Fibroblast of pulmonary artery (primary cell): ENCODE measurements around the gene SPATS1.
A peak's percentile ranks its signal among the peaks of the same experiment; 100 is the strongest.

Experiments used
- DNase-seq: peaks from one replicate; pipeline ENCODE4 v3.0.0-alpha.2; 2010; ENCODE audit warnings: low read depth
- H3K4me3 ChIP-seq: replicated peaks from 2 replicates; pipeline ENCODE4 v1.5.1; 2011; ENCODE audit warnings: low read depth, mild to moderate bottlenecking, control low read depth, low read length, moderate library complexity
- CTCF ChIP-seq: IDR thresholded peaks from 2 replicates; pipeline ENCODE4 v1.5.1; 2011; ENCODE audit warnings: mild to moderate bottlenecking, control low read depth, low read length, inconsistent platforms; ENCODE audit errors: missing control alignments

SPATS1 gene

GRCh38 chr6:44377484-44377883 lies 35.0 kb downstream of the SPATS1 start:
- no peak overlapping the region for H3K4me3 ChIP-seq
- DNase-seq: no peak
- no peak for TF ChIP-seq CTCF

- DNase-seq: no peak
- no peak overlapping the region for H3K4me3 ChIP-seq
- TF ChIP-seq CTCF: no peak
Measured at GRCh38 chr6:44377971-44378370, 35.5 kb downstream of the SPATS1 start.

- TF ChIP-seq CTCF: no peak
- no peak overlapping the region for H3K4me3 ChIP-seq
- peak; percentile 39 for DNase-seq
Measured at GRCh38 chr6:44381739-44382138, 39.3 kb downstream of the SPATS1 start.

GRCh38 chr6:44386364-44386928 lies 44.0 kb downstream of the SPATS1 start:
- no peak for TF ChIP-seq CTCF
- no peak for DNase-seq
- H3K4me3 ChIP-seq: peak overlapping the region; percentile 77

- peak overlapping the region; percentile 77 for H3K4me3 ChIP-seq
- DNase-seq: peak; percentile 59
- no peak for TF ChIP-seq CTCF
Measured at GRCh38 chr6:44386929-44387345, 44.5 kb downstream of the SPATS1 start.

- peak; percentile 100 for DNase-seq
- TF ChIP-seq CTCF: no peak
Measured at GRCh38 chr6:44387346-44388134, 45.1 kb downstream of the SPATS1 start, which contains the start of gene CDC5L. Gene CDC5L (plus strand): TSS chr6:44387706. CDS start chr6:44387824, 118 bp downstream.

More at GRCh38 chr6:44387346-44388134, 45.1 kb downstream of the SPATS1 start, which contains the start of gene CDC5L:
- H3K4me3 ChIP-seq: peak within 1 kb of the TSS; percentile 77
